GM18519 (cell line): ENCODE data around the gene KCNS1.
A peak's percentile ranks its signal among the peaks of the same experiment; 100 is the strongest.

Experiments used
- ATAC-seq: cut with Tn5 transposase; IDR thresholded peaks from one replicate; pipeline ENCODE4 v1.9.1; 2021; ENCODE audit warnings: mild to moderate bottlenecking, moderate library complexity; ENCODE audit not compliant: unreplicated experiment, low FRiP score

KCNS1 gene

GRCh38 chr20:45052698-45053429 is 48.1 kb downstream of the KCNS1 start:
- no peak for ATAC-seq

DNA sequence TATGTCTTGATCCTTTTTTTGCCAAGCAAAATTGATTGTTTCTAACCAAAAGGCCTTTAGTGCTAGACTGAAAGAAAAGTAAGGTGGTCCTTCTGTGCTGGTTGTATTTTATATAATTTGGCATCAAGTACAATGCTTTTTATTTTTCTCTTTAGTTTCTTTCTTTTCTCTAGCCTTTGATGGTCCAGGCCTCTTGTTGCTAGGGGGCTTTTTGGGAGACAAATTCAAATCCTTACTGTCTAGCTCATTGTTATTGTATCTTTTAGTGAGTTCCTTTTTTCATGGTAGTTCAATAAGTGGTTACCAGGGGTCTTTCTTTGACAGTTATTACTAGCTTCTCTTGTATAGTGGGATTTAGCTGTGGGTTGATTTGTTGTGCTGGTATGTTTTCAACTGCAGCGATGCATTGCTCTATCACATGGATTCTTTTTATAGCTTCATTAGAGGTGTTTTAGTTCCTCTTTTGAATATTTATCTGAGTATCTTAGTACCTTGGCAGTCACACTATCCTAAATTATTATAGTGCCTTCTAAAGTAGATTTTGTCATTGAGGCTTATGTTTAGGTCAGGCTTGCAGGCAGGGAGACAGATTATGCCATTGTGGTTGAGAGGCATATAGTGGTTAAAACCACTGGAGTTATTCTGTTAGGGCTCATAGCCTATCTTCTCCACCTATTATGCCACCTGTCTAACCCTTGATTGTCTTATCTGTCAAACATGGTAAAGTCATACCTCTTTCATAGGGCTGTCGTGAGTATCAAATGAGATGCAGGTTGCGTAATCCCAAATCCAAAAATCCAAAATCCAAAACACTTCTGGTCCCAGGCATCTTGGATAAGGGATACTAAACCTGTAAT is 49.5 kb downstream of the KCNS1 start:
- peak; percentile 42 for ATAC-seq

DNA sequence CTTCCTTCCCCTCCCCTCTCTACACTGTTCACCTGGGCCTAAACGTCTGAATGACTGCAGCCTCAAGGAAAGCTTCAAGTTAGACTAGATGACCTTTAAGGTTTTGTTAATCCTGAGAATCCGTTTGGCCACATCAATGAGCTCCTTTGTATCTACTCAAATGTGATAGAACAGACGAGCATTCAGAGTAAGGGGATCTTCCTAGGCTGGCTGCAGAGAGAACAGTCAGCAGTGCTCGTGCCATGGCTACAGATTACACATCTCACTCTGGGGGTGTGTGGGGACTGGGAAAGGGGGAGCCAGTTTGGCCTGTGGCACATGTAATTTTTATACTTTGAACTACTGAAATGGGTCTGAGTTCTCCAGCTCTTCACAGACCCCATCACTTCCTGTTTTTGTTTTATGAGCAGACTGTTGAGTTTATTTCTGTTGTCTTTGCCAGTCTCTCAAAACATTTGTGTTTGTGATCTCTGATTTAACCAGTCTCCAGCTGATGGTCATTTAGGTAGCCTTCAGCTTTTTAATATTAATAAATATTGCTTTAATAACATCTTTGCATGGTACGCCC is 50.9 kb downstream of the KCNS1 start:
- ATAC-seq: no peak

DNA sequence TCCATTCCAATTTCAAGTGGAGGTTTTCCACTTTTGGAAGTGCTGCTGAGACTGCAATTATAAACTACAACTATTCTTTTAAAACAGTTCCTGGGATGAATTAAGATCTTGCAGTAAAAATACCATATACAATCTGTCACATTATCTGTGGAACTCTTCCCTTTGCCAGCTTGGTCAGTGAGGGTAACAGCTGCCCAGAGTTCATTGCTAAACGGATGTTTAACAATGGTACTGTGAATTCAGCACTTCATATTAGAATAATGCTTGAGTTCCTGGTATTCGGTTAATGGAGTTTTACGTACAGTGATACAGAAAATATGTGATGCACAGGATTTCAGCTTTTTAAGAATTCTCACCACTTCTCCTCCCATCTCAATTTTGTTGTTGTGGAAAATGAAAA is 51.5 kb downstream of the KCNS1 start:
- ATAC-seq: no peak

- ATAC-seq: no peak
Measured at GRCh38 chr20:45047581-45048119, 53.3 kb downstream of the KCNS1 start.

DNA sequence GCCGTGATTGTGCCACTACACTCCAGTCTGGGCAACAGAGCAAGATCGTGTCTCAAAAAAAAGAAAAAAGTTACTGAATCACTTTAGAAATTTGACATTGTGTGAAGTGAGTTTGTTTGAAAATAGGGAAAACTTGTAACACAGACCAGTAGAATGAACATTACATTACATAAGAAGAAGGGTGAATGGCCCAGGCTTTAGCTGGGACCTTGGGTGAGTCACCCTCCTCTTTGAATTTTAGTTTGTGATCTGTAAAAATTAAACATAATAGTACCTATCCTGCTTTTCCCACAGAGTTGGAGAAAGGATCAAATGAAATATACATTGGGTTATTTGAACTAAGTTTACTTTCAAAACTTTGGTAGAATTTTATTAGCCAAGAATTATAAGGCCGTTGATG is 56.3 kb downstream of the KCNS1 start:
- no peak for ATAC-seq

GRCh38 chr20:45044084-45044573 is 56.8 kb downstream of the KCNS1 start:
- no peak for ATAC-seq

- no peak for ATAC-seq
Measured at GRCh38 chr20:45042978-45043377, 57.9 kb downstream of the KCNS1 start.
